ENCODE results near the gene NIT2.

- no peak for TF ChIP-seq CTCF (conservative IDR thresholded peaks at IDR 0.05 in 1 of 2, IDR thresholded peaks at IDR 0.05 in 1 of 2; ENCODE audit: extremely low read depth in 1 of 2, insufficient read depth in 1 of 2, low read depth in 1 of 2, low read length in 2 of 2)
- TF ChIP-seq EZH2 (IDR thresholded peaks at IDR 0.05; ENCODE audit: borderline replicate concordance, low read length) = no peak
Measured at GRCh38 chr3:100339786-100340185, 5.2 kb downstream of the NIT2 start.

Measured in mammary epithelial cell (primary cell).